Activated CD8-positive, alpha-beta memory T cell treated with anti-CD3 and anti-CD28 coated beads for 24 hours (primary cell): ENCODE data around the gene GPR153.

Experiments
- DNase-seq: peaks from one replicate; pipeline ENCODE4 v3.0.0-alpha.2; 2020

GPR153 gene

GRCh38 chr1:6268415-6268814, 7.5 kb upstream of the GPR153 start:
- no peak for DNase-seq

GRCh38 chr1:6267686-6268322, 6.9 kb upstream of the GPR153 start:
- no peak for DNase-seq

GRCh38 chr1:6266641-6267040, 5.7 kb upstream of the GPR153 start:
- no peak for DNase-seq

GRCh38 chr1:6265151-6265550, 4.3 kb upstream of the GPR153 start:
- no peak for DNase-seq

- DNase-seq: no peak
These were observed 2.8 kb upstream of the GPR153 start for GRCh38 chr1:6263716-6264115.

- no peak for DNase-seq
These were observed 1.9 kb upstream of the GPR153 start for GRCh38 chr1:6262555-6263420.

- DNase-seq: no peak
These were observed 707 bp upstream of the GPR153 start for GRCh38 chr1:6261615-6261995.

GRCh38 chr1:6260433-6260934, 414 bp downstream of the GPR153 start:
- DNase-seq: no peak

GRCh38 chr1:6259491-6260362, 1.2 kb downstream of the GPR153 start:
- DNase-seq: peak; percentile 90

- DNase-seq: no peak
These were observed 2.2 kb downstream of the GPR153 start for GRCh38 chr1:6258675-6259074.

GRCh38 chr1:6257541-6258069, 3.3 kb downstream of the GPR153 start:
- no peak for DNase-seq

- no peak for DNase-seq
These were observed 4.3 kb downstream of the GPR153 start for GRCh38 chr1:6256645-6257044.

GRCh38 chr1:6254691-6255090, 6.2 kb downstream of the GPR153 start:
- DNase-seq: no peak

GRCh38 chr1:6253380-6253779, 7.5 kb downstream of the GPR153 start:
- no peak for DNase-seq

- DNase-seq: no peak
These were observed 8.6 kb downstream of the GPR153 start for GRCh38 chr1:6252374-6252710.

GRCh38 chr1:6251681-6252373, 9.1 kb downstream of the GPR153 start:
- DNase-seq: no peak

- no peak for DNase-seq
These were observed 9.7 kb downstream of the GPR153 start for GRCh38 chr1:6251233-6251632.

GRCh38 chr1:6249739-6250689, 10.9 kb downstream of the GPR153 start:
- DNase-seq: no peak

GRCh38 chr1:6248932-6249738, 11.8 kb downstream of the GPR153 start:
- DNase-seq: no peak

GRCh38 chr1:6248161-6248776, 12.6 kb downstream of the GPR153 start:
- no peak for DNase-seq
